GM12878 (cell line): ENCODE results near the gene AMN1. TPM values are rescaled to one million over a fixed set of nuclear protein-coding genes. Genes with fewer than 3 reads are reported as not detected.

ENCODE experiments used
- ATAC-seq: fragments of 200-7000 bp; cut with Tn5 transposase; 3 replicates; pipeline ENCODE4 v1.9.1; 2020; ENCODE audit warnings: mild to moderate bottlenecking, moderate library complexity
- BruUV-seq: library from RNA; stranded (reverse); fragments of 400-500 nt; replicated peaks from 2 replicates; lab custom pipeline; 2021; lab: Mats Ljungman, UMichigan
- CTCF ChIA-PET: fragments of 300-600 bp; sonication (Branson Sonifier 250); formaldehyde crosslinking; extraction: SDS; loops from one replicate; lab custom pipeline; 2021; ENCODE audit warnings: inconsistent platforms; lab: Yijun Ruan, JAX
- POLR2A ChIA-PET: fragments of 350-600 bp; formaldehyde crosslinking; extraction: SDS; loops from one replicate; lab custom pipeline; 2021; ENCODE audit warnings: inconsistent platforms; lab: Charles Lee
- RAD21 ChIA-PET: fragments of 300-600 bp; sonication (Branson Sonifier 250); formaldehyde crosslinking; loops from one replicate; lab custom pipeline; 2023; ENCODE audit warnings: antibody characterized with exemption; ENCODE audit not compliant: unreplicated experiment; lab: Charles Lee
- SMC1A ChIA-PET: fragments of 300-600 bp; sonication (Branson Sonifier 250); formaldehyde crosslinking; loops from one replicate; lab custom pipeline; 2023; ENCODE audit not compliant: unreplicated experiment, uncharacterized antibody; lab: Charles Lee
- DNase-seq: peaks from one replicate; pipeline ENCODE4 v3.0.0-alpha.2; 2011; ENCODE audit warnings: low read depth, low spot score
- FAIRE-seq: peaks from 3 replicates; lab custom pipeline; 2011; peaks lifted over from hg19 to GRCh38; lab: Jason Lieb, UNC
- H2AFZ ChIP-seq: 2 replicates; pipeline ENCODE4 v1.6.0; 2011; ENCODE audit warnings: low read depth, low read length, control low read depth; ENCODE audit not compliant: control insufficient read depth
- H3K27ac ChIP-seq: 2 replicates; pipeline ENCODE4 v1.5.1; 2011; ENCODE audit warnings: control low read depth; ENCODE audit not compliant: control insufficient read depth, insufficient read depth
- H3K27me3 ChIP-seq, 2 experiments: replicated peaks in 1 of 2; 2 replicates each; pipeline versions ENCODE4 v1.6.0 to v1.6.1; 2011; ENCODE audit warnings: low read length in 1 of 2; ENCODE audit not compliant: control insufficient read depth in 2 of 2, insufficient read depth in 2 of 2
- H3K36me3 ChIP-seq, 2 experiments: 2 replicates each; pipeline ENCODE4 v1.5.1; 2011; ENCODE audit warnings: low read length in 1 of 2; ENCODE audit not compliant: control insufficient read depth in 2 of 2, insufficient read depth in 2 of 2
- H3K4me1 ChIP-seq: 2 replicates; pipeline ENCODE4 v1.6.1; 2011; ENCODE audit warnings: mild to moderate bottlenecking, low read length, moderate library complexity, mixed read lengths; ENCODE audit not compliant: control insufficient read depth, insufficient read depth
- H3K4me2 ChIP-seq: 2 replicates; pipeline ENCODE4 v1.6.0; 2011; ENCODE audit warnings: control low read depth; ENCODE audit not compliant: control insufficient read depth, insufficient read depth
- H3K4me3 ChIP-seq: fragments of 200-600 bp; sonication (generic); 2 replicates; pipeline ENCODE4 v1.5.1; 2016
- H3K79me2 ChIP-seq: 2 replicates; pipeline ENCODE4 v1.6.0; 2011; ENCODE audit warnings: low read length; ENCODE audit not compliant: control insufficient read depth, insufficient read depth
- H3K9ac ChIP-seq: 2 replicates; pipeline ENCODE4 v1.8.0; 2011; ENCODE audit warnings: low read length, control low read depth, mixed read lengths; ENCODE audit not compliant: control insufficient read depth, insufficient read depth
- H3K9me3 ChIP-seq: replicated peaks from 3 replicates; pipeline ENCODE4 v1.5.1; 2011; ENCODE audit warnings: mild to moderate bottlenecking, low read length; ENCODE audit not compliant: control insufficient read depth, insufficient read depth
- H4K20me1 ChIP-seq: 2 replicates; pipeline ENCODE4 v1.6.0; 2011; ENCODE audit not compliant: control insufficient read depth, insufficient read depth
- ATF2 ChIP-seq: IDR thresholded peaks from 2 replicates; pipeline ENCODE4 v1.6.1; 2012; ENCODE audit warnings: low read length, inconsistent platforms
- CHD4 ChIP-seq: fragments of 200-600 bp; sonication (generic); IDR thresholded peaks from 2 replicates; pipeline ENCODE4 v1.6.1; 2016; ENCODE audit warnings: mild to moderate bottlenecking
- E2F8 ChIP-seq: fragments of 450-650 bp; IDR thresholded peaks from 2 replicates; pipeline ENCODE4 v1.6.1; 2018; ENCODE audit warnings: mild to moderate bottlenecking, low read depth, moderate library complexity; ENCODE audit not compliant: partially characterized antibody
- MYC ChIP-seq: IDR thresholded peaks from 2 replicates; pipeline ENCODE4 v1.6.1; 2011; ENCODE audit warnings: mild to moderate bottlenecking, low read length, moderate library complexity, inconsistent platforms; ENCODE audit not compliant: insufficient read depth, insufficient replicate concordance, insufficient read length, severe bottlenecking
- NFYB ChIP-seq: IDR thresholded peaks from 2 replicates; pipeline ENCODE4 v1.6.1; 2011; ENCODE audit warnings: low read depth, mild to moderate bottlenecking, low read length, improper control_type of control experiment, moderate library complexity; ENCODE audit not compliant: insufficient read depth
- NR2F1 ChIP-seq: fragments of 450-650 bp; conservative IDR thresholded peaks from 2 replicates; pipeline ENCODE4 v1.6.1; 2017; ENCODE audit warnings: mild to moderate bottlenecking
- POLR2A ChIP-seq: IDR thresholded peaks from 2 replicates; pipeline ENCODE4 v1.6.1; 2011; ENCODE audit warnings: low read depth, mild to moderate bottlenecking, low read length
- POLR2AphosphoS2 ChIP-seq: IDR thresholded peaks from 2 replicates; pipeline ENCODE4 v1.6.1; 2011; ENCODE audit warnings: low read depth, mild to moderate bottlenecking, low read length, improper control_type of control experiment, moderate library complexity
- PRDM15 ChIP-seq: fragments of 450-650 bp; formaldehyde crosslinking; IDR thresholded peaks from 2 replicates; pipeline ENCODE4 v1.4.0; 2020; ENCODE audit warnings: mild to moderate bottlenecking, moderate library complexity
- RB1 ChIP-seq: fragments of 450-650 bp; formaldehyde crosslinking; IDR thresholded peaks from 2 replicates; pipeline ENCODE4 v1.6.1; 2017; ENCODE audit warnings: mild to moderate bottlenecking, borderline replicate concordance
- RBBP5 ChIP-seq: fragments of 200-600 bp; sonication (generic); conservative IDR thresholded peaks from 2 replicates; pipeline ENCODE4 v1.6.1; 2016
- SIX5 ChIP-seq: IDR thresholded peaks from 2 replicates; pipeline ENCODE4 v1.6.1; 2011; ENCODE audit warnings: mild to moderate bottlenecking, low read depth, low read length, moderate library complexity; ENCODE audit not compliant: severe bottlenecking
- YBX1 ChIP-seq: fragments of 450-650 bp; IDR thresholded peaks from 2 replicates; pipeline ENCODE4 v1.6.1; 2016; ENCODE audit warnings: antibody characterized with exemption
- ZNF622 ChIP-seq: fragments of 450-650 bp; IDR thresholded peaks from 2 replicates; pipeline ENCODE4 v1.6.1; 2017; ENCODE audit warnings: mild to moderate bottlenecking, inconsistent platforms
- ZSCAN29 ChIP-seq: fragments of 450-650 bp; IDR thresholded peaks from 2 replicates; pipeline ENCODE4 v1.6.1; 2017; ENCODE audit warnings: mild to moderate bottlenecking, moderate library complexity
- WGBS: methylation state at CpG from one replicate; pipeline ENCODE4 v1.1.6; 2016; ENCODE audit warnings: low lambda C conversion rate; ENCODE audit not compliant: insufficient replicate concordance, insufficient coverage; ENCODE audit errors: missing lambda C conversion rate; 5-methylcytosine and 5-hydroxymethylcytosine counted together
- in situ Hi-C: fragments of 300-500 bp; cut with MboI; formaldehyde crosslinking; loops from 9 replicates; pipeline ENCODE4 v1.14.3; 2018; ENCODE audit warnings: mixed read lengths
- intact Hi-C: fragments of 100-400 bp; cut with micrococcal nuclease; formaldehyde crosslinking; loops from one replicate; pipeline ENCODE4 v1.14.2; 2022; ENCODE audit not compliant: unreplicated experiment
- polyA plus RNA-seq, 11 experiments: library from polyadenylated mRNA; depleted of rRNA in 4 of 11; unstranded in 6 of 11; stranded (reverse) in 5 of 11; fragments of >200 nt; fragmentation: Nextera tagmentation in 4 of 11; fragmentation: Illumina TruSeq in 1 of 11; extraction: Ambion mirVana in 4 of 11; extraction: Trizol in 1 of 11; gene quantifications; 1 replicate in 1 of 11; 2 replicates in 10 of 11; pipeline versions ENCODE4 v1.2.1 to v1.2.3, GENCODE V29; 2011 to 2016; ENCODE audit warnings: inconsistent platforms in 2 of 11, missing spikeins in 2 of 11, low read depth in 1 of 11
- total RNA-seq, 4 experiments: library from RNA; depleted of rRNA in 3 of 4; stranded (reverse); fragments of >200 nt in 3 of 4; fragmentation: Illumina TruSeq in 1 of 4; extraction: Trizol in 1 of 4; gene quantifications; 2 replicates each; pipeline versions ENCODE4 v1.2.1 to v1.2.3, GENCODE V29; 2013 to 2021

AMN1 gene
- total and polyA plus RNA-seq, 10 of the 15 experiments (the other 5 are each of a cell fraction or from before 2014, with no cell fraction given): 5.4 to 19.3 (median 9.3) TPM

GRCh38 chr12:31651893-31652521, 76.8 kb downstream of the AMN1 start:
- no peaks in the 10 kb centered on the region for H3K27me3 ChIP-seq
- no peaks in the 10 kb centered on the region for H4K20me1 ChIP-seq
- H2AFZ ChIP-seq: no peak overlapping the region
- ATAC-seq (no peak), DNase-seq (no peak), FAIRE-seq (no peak)
- no peak overlapping the region for H3K4me2 ChIP-seq
- ChIA-PET CTCF (interaction anchor here (1.5 to 3.7 kb wide), 16 partner anchors 17 to 1102 kb away, joined by 4 to 74 read pairs (median 10); partner anchors contain the start of gene YARS2), POLR2A (no interaction called here), SMC1A (interaction anchor here (1.1 to 3.8 kb wide), 17 partner anchors 8 to 1103 kb away, joined by 3 to 46 read pairs (median 6); partner anchors contain the start of genes BICD1 and YARS2), RAD21 (interaction anchor here (0.6 to 3.1 kb wide), 16 partner anchors 16 to 1103 kb away, joined by 3 to 60 read pairs (median 8); partner anchors contain the start of gene YARS2)
- peaks cover 10% of the 10 kb centered on the region for H3K4me1 ChIP-seq
- no peaks in the 10 kb centered on the region for H3K79me2 ChIP-seq
- BruUV-seq: no TSS peak
- intact Hi-C loops (loop anchor here (2.0 to 5.0 kb wide), 6 partner anchors 250 to 1265 kb away; partner anchors contain the start of gene YARS2), in situ Hi-C loops (loop anchor here (5.0 to 25.0 kb wide), 4 partner anchors 660 to 1260 kb away; no protein-coding TSS in a partner anchor)
- H3K4me3 ChIP-seq: no peak overlapping the region
- no peak overlapping the region for H3K9ac ChIP-seq
- no peak overlapping the region for H3K27ac ChIP-seq
- WGBS: 93% methylated on average over 18 of the region's 18 CpGs
- no peaks in the 10 kb centered on the region for H3K9me3 ChIP-seq
- no peaks in the 10 kb centered on the region for H3K36me3 ChIP-seq
- TF ChIP-seq MYC (no peak), CHD4 (no peak), ATF2 (no peak), POLR2A (no peak), ZSCAN29 (no peak), PRDM15 (CRISPR knock-in tag) (no peak), YBX1 (no peak), RBBP5 (no peak), NR2F1 (no peak), RB1 (no peak), ZNF622 (no peak), SIX5 (no peak), POLR2AphosphoS2 (no peak), NFYB (no peak), E2F8 (no peak)
